CD4-positive, alpha-beta T cell (primary cell): ENCODE measurements around the gene DCUN1D2. TPM values are rescaled to one million over a fixed set of nuclear protein-coding genes. Genes with fewer than 3 reads are reported as not detected.

ENCODE experiments used
- ATAC-seq: fragments of 200-7000 bp; cut with Tn5 transposase; one replicate; pipeline ENCODE4 v1.10.0; 2022; ENCODE audit warnings: mild to moderate bottlenecking; ENCODE audit not compliant: poor library complexity
- CTCF ChIA-PET: fragments of 350-600 bp; sonication (Branson Sonifier 250); formaldehyde crosslinking; loops from one replicate; lab custom pipeline; 2021; ENCODE audit warnings: antibody characterized with exemption, inconsistent platforms; lab: Charles Lee
- POLR2A ChIA-PET: fragments of 350-600 bp; sonication (Branson Sonifier 250); formaldehyde crosslinking; loops from one replicate; lab custom pipeline; 2021; ENCODE audit warnings: antibody characterized with exemption, inconsistent platforms; lab: Charles Lee
- DNase-seq, 14 experiments: peaks; one replicate each; pipeline ENCODE4 v3.0.0-alpha.2; 2013 to 2020; ENCODE audit warnings: mixed read lengths in 2 of 14
- H3K27ac ChIP-seq, 2 donors: one replicate each; pipeline versions ENCODE4 v1.5.1 to v1.7.0; 2013; ENCODE audit warnings: low read length in 2 of 2, low read depth in 1 of 2, mild to moderate bottlenecking in 1 of 2
- H3K27me3 ChIP-seq, 2 experiments: 1 replicate in 1 of 2; 2 replicates in 1 of 2; pipeline versions ENCODE4 v1.6.1 to v1.7.0; 2013; ENCODE audit warnings: low read length in 2 of 2, control low read depth in 1 of 2, mild to moderate bottlenecking in 1 of 2, moderate library complexity in 1 of 2; ENCODE audit not compliant: insufficient read depth in 2 of 2, control insufficient read depth in 1 of 2
- H3K36me3 ChIP-seq: one replicate; pipeline ENCODE4 v1.6.1; 2013; ENCODE audit warnings: low read length, control low read depth; ENCODE audit not compliant: insufficient read depth
- H3K4me1 ChIP-seq: one replicate; pipeline ENCODE4 v1.6.1; 2013; ENCODE audit warnings: low read length, control low read depth; ENCODE audit not compliant: insufficient read depth
- H3K4me3 ChIP-seq: one replicate; pipeline ENCODE4 v1.5.1; 2013; ENCODE audit warnings: mild to moderate bottlenecking, low read length, moderate library complexity
- H3K9me3 ChIP-seq, 2 experiments: 1 replicate in 1 of 2; 2 replicates in 1 of 2; pipeline versions ENCODE4 v1.6.1 to v1.7.0; 2013; ENCODE audit warnings: low read length in 2 of 2, mild to moderate bottlenecking in 2 of 2, control low read depth in 1 of 2, moderate library complexity in 1 of 2; ENCODE audit not compliant: control insufficient read depth in 1 of 2, insufficient read depth in 1 of 2
- H3K27ac Mint-ChIP-seq: one replicate; pipeline ENCODE4 v1.8.0; 2020; ENCODE audit warnings: mixed read lengths
- H3K27me3 Mint-ChIP-seq: one replicate; pipeline ENCODE4 v1.8.0; 2021; ENCODE audit warnings: mixed read lengths
- H3K36me3 Mint-ChIP-seq: one replicate; pipeline ENCODE4 v1.8.0; 2021; ENCODE audit warnings: low read depth, mixed read lengths
- H3K4me1 Mint-ChIP-seq: one replicate; pipeline ENCODE4 v1.8.0; 2021; ENCODE audit warnings: low read depth, mixed read lengths
- H3K4me3 Mint-ChIP-seq: one replicate; pipeline ENCODE4 v1.8.0; 2020; ENCODE audit warnings: mild to moderate bottlenecking, mixed read lengths
- H3K9me3 Mint-ChIP-seq: one replicate; pipeline ENCODE4 v1.8.0; 2020; ENCODE audit warnings: mixed read lengths
- CTCF ChIP-seq: fragments of 200-600 bp; IDR thresholded peaks from one replicate; pipeline ENCODE4 v1.8.0; 2022; ENCODE audit warnings: antibody characterized with exemption, mild to moderate bottlenecking
- intact Hi-C, 2 experiments: fragments of 100-400 bp; cut with DNase I in 1 of 2; cut with micrococcal nuclease in 1 of 2; formaldehyde crosslinking; loops; one replicate each; pipeline versions ENCODE4 v1.15.1 to v1.9.0; 2023 to 2025; cut with DNase I, micrococcal nuclease
- total RNA-seq, 174 experiments: library from RNA in 2 of 174; stranded (reverse) in 2 of 174; gene quantifications; one replicate each; pipeline ENCODE4 v1.2.3 and lab custom pipeline; 2021 to 2026

DCUN1D2 gene
- total RNA-seq, 2 experiments from 2014 or later, result 16.2 to 18.9 TPM

- intact Hi-C loops, result no loop called here
- no peaks in the 10 kb centered on the region for H3K27me3 ChIP-seq
- POLR2A ChIA-PET, result no interaction called here
- no peaks in the 10 kb centered on the region for H3K4me1 ChIP-seq
- H3K4me1 Mint-ChIP-seq, result no peaks in the 10 kb centered on the region
- no peaks in the 10 kb centered on the region for H3K27me3 Mint-ChIP-seq
- no peaks in the 10 kb centered on the region for H3K9me3 Mint-ChIP-seq
- DNase-seq (no peak), ATAC-seq (no peak)
- no peak overlapping the region for H3K27ac ChIP-seq
- H3K27ac Mint-ChIP-seq, result no peak overlapping the region
- no peak overlapping the region for H3K4me3 Mint-ChIP-seq
- peaks cover 19% of the 10 kb centered on the region for H3K36me3 ChIP-seq
- no peak overlapping the region for H3K4me3 ChIP-seq
- H3K9me3 ChIP-seq, result peaks cover 0 to 10% of the 10 kb centered on the region in 2 experiments
- CTCF ChIA-PET, result no interaction called here
- no peak for TF ChIP-seq CTCF
- peaks cover 39% of the 10 kb centered on the region for H3K36me3 Mint-ChIP-seq
These were observed 48.2 kb upstream of the DCUN1D2 start for GRCh38 chr13:113538689-113539058.

GRCh38 chr13:113537909-113538688, 47.6 kb upstream of the DCUN1D2 start:
- Mint-ChIP-seq H3K36me3 (peaks cover 39% of the 10 kb centered on the region), H3K4me1 (no peaks in the 10 kb centered on the region), H3K4me3 (no peak overlapping the region), H3K9me3 (no peaks in the 10 kb centered on the region), H3K27me3 (no peaks in the 10 kb centered on the region), H3K27ac (no peak overlapping the region)
- ChIA-PET POLR2A (no interaction called here), CTCF (no interaction called here)
- Histone ChIP-seq H3K36me3 (peaks cover 19% of the 10 kb centered on the region), H3K9me3 (peaks cover 0 to 10% of the 10 kb centered on the region in 2 experiments), H3K27me3 (no peaks in the 10 kb centered on the region), H3K4me3 (no peak overlapping the region), H3K4me1 (no peaks in the 10 kb centered on the region), H3K27ac (no peak overlapping the region)
- ATAC-seq (no peak), DNase-seq (no peak)
- no peak for TF ChIP-seq CTCF
- intact Hi-C loops, result no loop called here

GRCh38 chr13:113537205-113537604, 46.7 kb upstream of the DCUN1D2 start:
- POLR2A ChIA-PET, result no interaction called here
- no peak for ATAC-seq
- no peaks in the 10 kb centered on the region for H3K27me3 ChIP-seq
- Mint-ChIP-seq H3K27me3 (no peaks in the 10 kb centered on the region), H3K9me3 (no peaks in the 10 kb centered on the region), H3K4me3 (no peak overlapping the region), H3K36me3 (peaks cover 40% of the 10 kb centered on the region), H3K4me1 (no peaks in the 10 kb centered on the region), H3K27ac (no peak overlapping the region)
- H3K4me3 ChIP-seq, result no peak overlapping the region
- CTCF ChIA-PET, result no interaction called here
- no peak overlapping the region for H3K27ac ChIP-seq
- H3K36me3 ChIP-seq, result peaks cover 19% of the 10 kb centered on the region
- intact Hi-C loops, result no loop called here
- H3K4me1 ChIP-seq, result no peaks in the 10 kb centered on the region
- TF ChIP-seq CTCF, result no peak
- no peak for DNase-seq
- peaks cover 0 to 10% of the 10 kb centered on the region in 2 experiments for H3K9me3 ChIP-seq
